ENCODE measurements around the gene ZNF774. TPM values are rescaled to one million over a fixed set of nuclear protein-coding genes. Genes with fewer than 3 reads are reported as not detected.

ZNF774 gene
- total and polyA plus RNA-seq, 10 of the 15 experiments (the other 5 are each of a cell fraction or from before 2014, with no cell fraction given): 0.35 to 2.5 (median 1.7) TPM

DNA sequence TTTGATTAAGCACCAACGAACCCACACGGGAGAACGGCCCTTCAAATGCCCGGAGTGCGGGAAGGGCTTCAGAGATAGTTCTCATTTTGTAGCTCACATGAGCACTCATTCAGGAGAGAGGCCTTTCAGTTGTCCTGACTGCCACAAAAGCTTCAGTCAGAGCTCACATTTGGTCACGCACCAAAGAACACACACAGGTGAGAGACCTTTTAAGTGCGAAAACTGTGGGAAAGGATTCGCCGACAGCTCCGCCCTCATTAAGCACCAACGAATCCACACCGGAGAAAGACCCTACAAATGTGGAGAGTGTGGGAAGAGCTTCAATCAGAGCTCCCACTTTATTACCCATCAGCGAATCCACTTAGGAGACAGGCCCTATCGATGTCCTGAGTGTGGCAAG lies 8.7 kb downstream of the ZNF774 start:
- BruUV-seq (replicated peaks): no TSS peak
- Histone ChIP-seq H3K4me3 (no peak overlapping the region), H3K4me1 (ENCODE audit: control insufficient read depth, insufficient read depth, low read length) (no peaks in the 10 kb centered on the region), H3K27ac (ENCODE audit: control insufficient read depth, insufficient read depth) (no peak overlapping the region), H3K27me3 (replicated peaks in 1 of 2; ENCODE audit: control insufficient read depth in 2 of 2, insufficient read depth in 2 of 2, low read length in 1 of 2) (no peaks in the 10 kb centered on the region), H4K20me1 (ENCODE audit: control insufficient read depth, insufficient read depth) (no peaks in the 10 kb centered on the region), H3K9me3 (replicated peaks; ENCODE audit: control insufficient read depth, insufficient read depth, low read length) (no peaks in the 10 kb centered on the region), H3K79me2 (ENCODE audit: control insufficient read depth, insufficient read depth, low read length) (no peaks in the 10 kb centered on the region), H3K4me2 (ENCODE audit: control insufficient read depth, insufficient read depth) (no peak overlapping the region), H3K36me3 (ENCODE audit: control insufficient read depth in 2 of 2, insufficient read depth in 2 of 2, low read length in 1 of 2) (no peaks in the 10 kb centered on the region), H2AFZ (ENCODE audit: control insufficient read depth, low read depth, low read length) (no peak overlapping the region), H3K9ac (ENCODE audit: control insufficient read depth, insufficient read depth, low read length) (no peak overlapping the region)
- FAIRE-seq (no peak), ATAC-seq (no peak), DNase-seq (ENCODE audit: low read depth, low spot score) (no peak)
- RAD21 ChIA-PET (ENCODE audit: unreplicated experiment): interaction anchor here (0.6 to 1.9 kb wide), 5 partner anchors 41 to 525 kb away, joined by 3 to 7 read pairs (median 3); no protein-coding TSS in a partner anchor
- intact Hi-C loops (cut with micrococcal nuclease; ENCODE audit: unreplicated experiment) (loop anchor here (5.0 kb wide), 1 partner anchor 102 kb away; no protein-coding TSS in a partner anchor), in situ Hi-C loops (cut with MboI) (no loop called here)
- SMC1A ChIA-PET (ENCODE audit: uncharacterized antibody, unreplicated experiment): interaction anchor here (0.7 to 4.2 kb wide), 14 partner anchors 13 to 525 kb away, joined by 3 to 27 read pairs (median 4); partner anchors contain the start of gene IQGAP1
- CTCF ChIA-PET: interaction anchor here (0.7 to 4.8 kb wide), 17 partner anchors 18 to 574 kb away, joined by 3 to 49 read pairs (median 4); partner anchors contain the start of gene UNC45A
- POLR2A ChIA-PET: interaction anchor here (1.2 to 1.5 kb wide), 2 partner anchors 9 to 27 kb away, joined by 4 to 6 read pairs; partner anchors contain the start of genes IQGAP1 and ZNF774
- 99% methylated on average over 14 of the region's 14 CpGs for WGBS (ENCODE audit: insufficient coverage, insufficient replicate concordance, low lambda C conversion rate, missing lambda C conversion rate)
- TF ChIP-seq, protein P1, sequence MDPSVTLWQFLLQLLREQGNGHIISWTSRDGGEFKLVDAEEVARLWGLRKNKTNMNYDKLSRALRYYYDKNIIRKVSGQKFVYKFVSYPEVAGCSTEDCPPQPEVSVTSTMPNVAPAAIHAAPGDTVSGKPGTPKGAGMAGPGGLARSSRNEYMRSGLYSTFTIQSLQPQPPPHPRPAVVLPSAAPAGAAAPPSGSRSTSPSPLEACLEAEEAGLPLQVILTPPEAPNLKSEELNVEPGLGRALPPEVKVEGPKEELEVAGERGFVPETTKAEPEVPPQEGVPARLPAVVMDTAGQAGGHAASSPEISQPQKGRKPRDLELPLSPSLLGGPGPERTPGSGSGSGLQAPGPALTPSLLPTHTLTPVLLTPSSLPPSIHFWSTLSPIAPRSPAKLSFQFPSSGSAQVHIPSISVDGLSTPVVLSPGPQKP (IDR thresholded peaks at IDR 0.05; ENCODE audit: low read depth, low read length): no peak
- TF ChIP-seq, protein P2, sequence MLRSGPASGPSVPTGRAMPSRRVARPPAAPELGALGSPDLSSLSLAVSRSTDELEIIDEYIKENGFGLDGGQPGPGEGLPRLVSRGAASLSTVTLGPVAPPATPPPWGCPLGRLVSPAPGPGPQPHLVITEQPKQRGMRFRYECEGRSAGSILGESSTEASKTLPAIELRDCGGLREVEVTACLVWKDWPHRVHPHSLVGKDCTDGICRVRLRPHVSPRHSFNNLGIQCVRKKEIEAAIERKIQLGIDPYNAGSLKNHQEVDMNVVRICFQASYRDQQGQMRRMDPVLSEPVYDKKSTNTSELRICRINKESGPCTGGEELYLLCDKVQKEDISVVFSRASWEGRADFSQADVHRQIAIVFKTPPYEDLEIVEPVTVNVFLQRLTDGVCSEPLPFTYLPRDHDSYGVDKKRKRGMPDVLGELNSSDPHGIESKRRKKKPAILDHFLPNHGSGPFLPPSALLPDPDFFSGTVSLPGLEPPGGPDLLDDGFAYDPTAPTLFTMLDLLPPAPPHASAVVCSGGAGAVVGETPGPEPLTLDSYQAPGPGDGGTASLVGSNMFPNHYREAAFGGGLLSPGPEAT (IDR thresholded peaks at IDR 0.05; ENCODE audit: low read depth): no peak
- TF ChIP-seq MEF2B (IDR thresholded peaks at IDR 0.05; ENCODE audit: partially characterized antibody, poor library complexity, severe bottlenecking): no peak
- TF ChIP-seq POLR2AphosphoS2 (IDR thresholded peaks at IDR 0.05; ENCODE audit: low read depth, low read length): no peak
- no peak for TF ChIP-seq IKZF1 (conservative IDR thresholded peaks at IDR 0.05)
- no peak for TF ChIP-seq ZNF207 (IDR thresholded peaks at IDR 0.05; ENCODE audit: borderline replicate concordance)
- TF ChIP-seq MEF2A (IDR thresholded peaks at IDR 0.05; ENCODE audit: insufficient read depth, low read depth, low read length): no peak
- no peak for TF ChIP-seq RAD51 (IDR thresholded peaks at IDR 0.05)
- no peak for TF ChIP-seq SMARCA5 (IDR thresholded peaks at IDR 0.05)
- TF ChIP-seq RCOR1 (conservative IDR thresholded peaks at IDR 0.05; ENCODE audit: low read depth, low read length): no peak
- TF ChIP-seq, protein P3, sequence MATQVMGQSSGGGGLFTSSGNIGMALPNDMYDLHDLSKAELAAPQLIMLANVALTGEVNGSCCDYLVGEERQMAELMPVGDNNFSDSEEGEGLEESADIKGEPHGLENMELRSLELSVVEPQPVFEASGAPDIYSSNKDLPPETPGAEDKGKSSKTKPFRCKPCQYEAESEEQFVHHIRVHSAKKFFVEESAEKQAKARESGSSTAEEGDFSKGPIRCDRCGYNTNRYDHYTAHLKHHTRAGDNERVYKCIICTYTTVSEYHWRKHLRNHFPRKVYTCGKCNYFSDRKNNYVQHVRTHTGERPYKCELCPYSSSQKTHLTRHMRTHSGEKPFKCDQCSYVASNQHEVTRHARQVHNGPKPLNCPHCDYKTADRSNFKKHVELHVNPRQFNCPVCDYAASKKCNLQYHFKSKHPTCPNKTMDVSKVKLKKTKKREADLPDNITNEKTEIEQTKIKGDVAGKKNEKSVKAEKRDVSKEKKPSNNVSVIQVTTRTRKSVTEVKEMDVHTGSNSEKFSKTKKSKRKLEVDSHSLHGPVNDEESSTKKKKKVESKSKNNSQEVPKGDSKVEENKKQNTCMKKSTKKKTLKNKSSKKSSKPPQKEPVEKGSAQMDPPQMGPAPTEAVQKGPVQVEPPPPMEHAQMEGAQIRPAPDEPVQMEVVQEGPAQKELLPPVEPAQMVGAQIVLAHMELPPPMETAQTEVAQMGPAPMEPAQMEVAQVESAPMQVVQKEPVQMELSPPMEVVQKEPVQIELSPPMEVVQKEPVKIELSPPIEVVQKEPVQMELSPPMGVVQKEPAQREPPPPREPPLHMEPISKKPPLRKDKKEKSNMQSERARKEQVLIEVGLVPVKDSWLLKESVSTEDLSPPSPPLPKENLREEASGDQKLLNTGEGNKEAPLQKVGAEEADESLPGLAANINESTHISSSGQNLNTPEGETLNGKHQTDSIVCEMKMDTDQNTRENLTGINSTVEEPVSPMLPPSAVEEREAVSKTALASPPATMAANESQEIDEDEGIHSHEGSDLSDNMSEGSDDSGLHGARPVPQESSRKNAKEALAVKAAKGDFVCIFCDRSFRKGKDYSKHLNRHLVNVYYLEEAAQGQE (IDR thresholded peaks at IDR 0.05; ENCODE audit: low read depth, low read length): no peak
- TF ChIP-seq ATF7 (IDR thresholded peaks at IDR 0.05; ENCODE audit: low read depth): no peak
- TF ChIP-seq ESRRA (IDR thresholded peaks at IDR 0.05; ENCODE audit: low read length): no peak
- TF ChIP-seq, protein P4, sequence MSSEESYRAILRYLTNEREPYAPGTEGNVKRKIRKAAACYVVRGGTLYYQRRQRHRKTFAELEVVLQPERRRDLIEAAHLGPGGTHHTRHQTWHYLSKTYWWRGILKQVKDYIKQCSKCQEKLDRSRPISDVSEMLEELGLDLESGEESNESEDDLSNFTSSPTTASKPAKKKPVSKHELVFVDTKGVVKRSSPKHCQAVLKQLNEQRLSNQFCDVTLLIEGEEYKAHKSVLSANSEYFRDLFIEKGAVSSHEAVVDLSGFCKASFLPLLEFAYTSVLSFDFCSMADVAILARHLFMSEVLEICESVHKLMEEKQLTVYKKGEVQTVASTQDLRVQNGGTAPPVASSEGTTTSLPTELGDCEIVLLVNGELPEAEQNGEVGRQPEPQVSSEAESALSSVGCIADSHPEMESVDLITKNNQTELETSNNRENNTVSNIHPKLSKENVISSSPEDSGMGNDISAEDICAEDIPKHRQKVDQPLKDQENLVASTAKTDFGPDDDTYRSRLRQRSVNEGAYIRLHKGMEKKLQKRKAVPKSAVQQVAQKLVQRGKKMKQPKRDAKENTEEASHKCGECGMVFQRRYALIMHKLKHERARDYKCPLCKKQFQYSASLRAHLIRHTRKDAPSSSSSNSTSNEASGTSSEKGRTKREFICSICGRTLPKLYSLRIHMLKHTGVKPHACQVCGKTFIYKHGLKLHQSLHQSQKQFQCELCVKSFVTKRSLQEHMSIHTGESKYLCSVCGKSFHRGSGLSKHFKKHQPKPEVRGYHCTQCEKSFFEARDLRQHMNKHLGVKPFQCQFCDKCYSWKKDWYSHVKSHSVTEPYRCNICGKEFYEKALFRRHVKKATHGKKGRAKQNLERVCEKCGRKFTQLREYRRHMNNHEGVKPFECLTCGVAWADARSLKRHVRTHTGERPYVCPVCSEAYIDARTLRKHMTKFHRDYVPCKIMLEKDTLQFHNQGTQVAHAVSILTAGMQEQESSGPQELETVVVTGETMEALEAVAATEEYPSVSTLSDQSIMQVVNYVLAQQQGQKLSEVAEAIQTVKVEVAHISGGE (CRISPR knock-in tag; IDR thresholded peaks at IDR 0.05): no peak
